B cell (primary cell): ENCODE data around the gene RNF212.

Experiments used
- CTCF ChIP-seq: fragments of 200-600 bp; IDR thresholded peaks from one replicate; pipeline ENCODE4 v1.8.0; 2022; ENCODE audit warnings: antibody characterized with exemption, mild to moderate bottlenecking
- EZH2 ChIP-seq: IDR thresholded peaks from 2 replicates; pipeline ENCODE4 v1.6.1; 2012; ENCODE audit warnings: borderline replicate concordance, low read depth, mild to moderate bottlenecking, moderate library complexity, low read length; ENCODE audit not compliant: insufficient read depth, poor library complexity, severe bottlenecking

GRCh38 chr4:1047976-1048772 lies 65.2 kb downstream of the RNF212 start:
- TF ChIP-seq EZH2 (no peak), CTCF (no peak)
